HEK293 (cell line): Measurements from ENCODE around the gene APLNR.

Source experiments
- CTCF ChIA-PET: fragments of 350-600 bp; formaldehyde crosslinking; extraction: SDS; loops from one replicate; lab custom pipeline; 2021; ENCODE audit warnings: antibody characterized with exemption; lab: Yijun Ruan, JAX
- POLR2A ChIA-PET: fragments of 300-600 bp; formaldehyde crosslinking; extraction: SDS; loops from one replicate; lab custom pipeline; 2020; ENCODE audit warnings: antibody characterized with exemption, inconsistent platforms; lab: Yijun Ruan, JAX
- H3K27ac ChIP-seq: fragments of 200-500 bp; sonication (Bioruptor generic); 2 replicates; pipeline ENCODE4 v1.5.1; 2014; ENCODE audit warnings: low read depth, low read length, control low read depth, inconsistent platforms; ENCODE audit errors: extremely low read depth
- H3K36me3 ChIP-seq, 2 experiments: fragments of 200-500 bp in 1 of 2; sonication (Bioruptor generic) in 1 of 2; 1 replicate in 1 of 2; 2 replicates in 1 of 2; pipeline ENCODE4 v1.5.1; 2014 to 2017; ENCODE audit warnings: inconsistent platforms in 2 of 2, low read length in 2 of 2; ENCODE audit not compliant: control insufficient read depth in 2 of 2, insufficient read depth in 1 of 2
- H3K4me1 ChIP-seq: fragments of 200-500 bp; sonication (Bioruptor generic); 2 replicates; pipeline ENCODE4 v1.5.1; 2014; ENCODE audit warnings: mild to moderate bottlenecking, low read length, inconsistent platforms; ENCODE audit not compliant: control insufficient read depth, insufficient read depth
- H3K4me3 ChIP-seq: 2 replicates; pipeline ENCODE4 v1.5.1; 2011; ENCODE audit warnings: low read depth, mild to moderate bottlenecking, control low read depth, low read length, moderate library complexity
- H3K9me3 ChIP-seq: fragments of 200-500 bp; sonication (Bioruptor generic); 2 replicates; pipeline ENCODE4 v1.5.1; 2014; ENCODE audit warnings: low read depth, low read length, inconsistent platforms; ENCODE audit not compliant: control insufficient read depth, insufficient read depth
- BCL11A ChIP-seq: fragments of 450-650 bp; formaldehyde crosslinking; IDR thresholded peaks from 2 replicates; pipeline ENCODE4 v1.5.1; 2016; ENCODE audit warnings: low read depth, missing biosample characterization, missing genetic modification characterization
- HOXA7 ChIP-seq: sonication (generic); formaldehyde crosslinking; IDR thresholded peaks from 2 replicates; pipeline ENCODE4 v1.8.1; 2022; ENCODE audit warnings: missing genetic modification reagents, borderline replicate concordance
- HOXD13 ChIP-seq: sonication (generic); formaldehyde crosslinking; IDR thresholded peaks from 2 replicates; pipeline ENCODE4 v1.8.0; 2022; ENCODE audit warnings: missing genetic modification reagents, borderline replicate concordance
- INSM2 ChIP-seq: fragments of 450-650 bp; formaldehyde crosslinking; IDR thresholded peaks from 2 replicates; pipeline ENCODE4 v1.5.1; 2016; ENCODE audit warnings: missing biosample characterization, missing genetic modification characterization
- KLF9 ChIP-seq: fragments of 450-650 bp; formaldehyde crosslinking; IDR thresholded peaks from 2 replicates; pipeline ENCODE4 v1.5.1; 2016; ENCODE audit warnings: missing biosample characterization, missing genetic modification characterization, low read depth
- MZF1 ChIP-seq: fragments of 450-650 bp; formaldehyde crosslinking; IDR thresholded peaks from 2 replicates; pipeline ENCODE4 v1.5.1; 2017; ENCODE audit warnings: missing biosample characterization, missing genetic modification characterization, borderline replicate concordance
- PRDM1 ChIP-seq: fragments of 450-650 bp; formaldehyde crosslinking; IDR thresholded peaks from 2 replicates; pipeline ENCODE4; 2016; ENCODE audit warnings: missing biosample characterization, missing genetic modification characterization
- SP2 ChIP-seq: fragments of 450-650 bp; formaldehyde crosslinking; IDR thresholded peaks from 2 replicates; pipeline ENCODE4 v1.5.1; 2016; ENCODE audit warnings: missing biosample characterization, missing genetic modification characterization
- ZBTB20 ChIP-seq: fragments of 450-650 bp; formaldehyde crosslinking; IDR thresholded peaks from 2 replicates; pipeline ENCODE4 v1.5.1; 2016; ENCODE audit warnings: missing biosample characterization, missing genetic modification characterization
- ZEB2 ChIP-seq: fragments of 450-650 bp; formaldehyde crosslinking; IDR thresholded peaks from 2 replicates; pipeline ENCODE4 v1.5.1; 2016; ENCODE audit warnings: missing biosample characterization, missing genetic modification characterization
- ZNF112 ChIP-seq: fragments of 450-650 bp; formaldehyde crosslinking; IDR thresholded peaks from 2 replicates; pipeline ENCODE4 v1.5.0; 2017; ENCODE audit warnings: missing biosample characterization, missing genetic modification characterization
- ZNF114 ChIP-seq: fragments of 450-650 bp; formaldehyde crosslinking; IDR thresholded peaks from 2 replicates; pipeline ENCODE4 v1.5.0; 2017; ENCODE audit warnings: missing biosample characterization, missing genetic modification characterization
- ZNF138 ChIP-seq: fragments of 450-650 bp; formaldehyde crosslinking; IDR thresholded peaks from 2 replicates; pipeline ENCODE4 v1.5.1; 2016; ENCODE audit warnings: missing biosample characterization, missing genetic modification characterization, borderline replicate concordance
- ZNF16 ChIP-seq: fragments of 450-650 bp; formaldehyde crosslinking; IDR thresholded peaks from 2 replicates; pipeline ENCODE4 v1.5.1; 2016; ENCODE audit warnings: low read depth, missing biosample characterization, missing genetic modification characterization
- ZNF248 ChIP-seq: fragments of 450-650 bp; formaldehyde crosslinking; IDR thresholded peaks from 2 replicates; pipeline ENCODE4 v1.5.1; 2017; ENCODE audit warnings: missing biosample characterization, missing genetic modification characterization
- ZNF266 ChIP-seq: fragments of 450-650 bp; formaldehyde crosslinking; IDR thresholded peaks from 2 replicates; pipeline ENCODE4 v1.5.1; 2016; ENCODE audit warnings: missing biosample characterization, missing genetic modification characterization, low read depth
- ZNF398 ChIP-seq: fragments of 450-650 bp; formaldehyde crosslinking; IDR thresholded peaks from 2 replicates; pipeline ENCODE4 v1.5.1; 2017; ENCODE audit warnings: missing biosample characterization, missing genetic modification characterization
- ZNF404 ChIP-seq: fragments of 450-650 bp; formaldehyde crosslinking; IDR thresholded peaks from 2 replicates; pipeline ENCODE4 v1.5.1; 2017; ENCODE audit warnings: missing biosample characterization, missing genetic modification characterization
- ZNF488 ChIP-seq: fragments of 450-650 bp; formaldehyde crosslinking; IDR thresholded peaks from 2 replicates; pipeline ENCODE4 v1.5.1; 2016; ENCODE audit warnings: missing biosample characterization, missing genetic modification characterization
- ZNF626 ChIP-seq: fragments of 450-650 bp; sonication (Bioruptor Pico); formaldehyde crosslinking; IDR thresholded peaks from 2 replicates; pipeline ENCODE4 v1.5.1; 2018; ENCODE audit warnings: missing biosample characterization, missing genetic modification characterization, inconsistent platforms
- ZNF629 ChIP-seq: fragments of 450-650 bp; formaldehyde crosslinking; IDR thresholded peaks from 2 replicates; pipeline ENCODE4 v1.5.1; 2017; ENCODE audit warnings: missing biosample characterization, missing genetic modification characterization
- ZNF660 ChIP-seq: fragments of 450-650 bp; IDR thresholded peaks from 2 replicates; pipeline ENCODE4 v1.5.1; 2018; ENCODE audit warnings: missing biosample characterization, mild to moderate bottlenecking, missing genetic modification characterization
- ZNF747 ChIP-seq: fragments of 450-650 bp; formaldehyde crosslinking; IDR thresholded peaks from 2 replicates; pipeline ENCODE4 v1.5.1; 2016; ENCODE audit warnings: missing biosample characterization, missing genetic modification characterization
- ZNF768 ChIP-seq: fragments of 450-650 bp; formaldehyde crosslinking; IDR thresholded peaks from 2 replicates; pipeline ENCODE4 v1.5.1; 2018; ENCODE audit warnings: missing biosample characterization, mild to moderate bottlenecking, missing genetic modification characterization

Gene APLNR

GRCh38 chr11:57210781-57211180 is 26.3 kb downstream of the APLNR start:
- POLR2A ChIA-PET: no interaction called here
- Histone ChIP-seq H3K9me3 (no peaks in the 10 kb centered on the region), H3K4me3 (no peak overlapping the region), H3K27ac (no peak overlapping the region), H3K4me1 (no peaks in the 10 kb centered on the region), H3K36me3 (no peaks in the 10 kb centered on the region)
- TF ChIP-seq ZNF16 (tag by site-specific recombination): no peak
- TF ChIP-seq ZNF114 (tag by site-specific recombination): no peak
- TF ChIP-seq ZNF747 (tag by site-specific recombination): no peak
- TF ChIP-seq HOXA7 (CRISPR knock-in tag): no peak
- TF ChIP-seq ZNF398 (tag by site-specific recombination): no peak
- no peak for TF ChIP-seq ZNF488 (tag by site-specific recombination)
- no peak for TF ChIP-seq KLF9
- no peak for TF ChIP-seq ZNF112 (tag by site-specific recombination)
- no peak for TF ChIP-seq ZNF138 (tag by site-specific recombination)
- TF ChIP-seq SP2 (tag by site-specific recombination): no peak
- TF ChIP-seq ZEB2 (tag by site-specific recombination): no peak
- CTCF ChIA-PET: interaction anchor here (0.6 to 3.9 kb wide), 3 partner anchors 38 to 94 kb away, joined by 3 to 13 read pairs (median 5); no protein-coding TSS in a partner anchor

GRCh38 chr11:57207168-57207567 is 29.9 kb downstream of the APLNR start:
- Histone ChIP-seq H3K4me3 (no peak overlapping the region), H3K4me1 (no peaks in the 10 kb centered on the region), H3K36me3 (no peaks in the 10 kb centered on the region), H3K9me3 (no peaks in the 10 kb centered on the region), H3K27ac (no peak overlapping the region)
- TF ChIP-seq HOXD13 (CRISPR knock-in tag) (no peak), ZNF768 (no peak), ZNF114 (tag by site-specific recombination) (no peak), PRDM1 (tag by site-specific recombination) (no peak), ZNF629 (tag by site-specific recombination) (no peak), ZNF248 (tag by site-specific recombination) (no peak), ZNF404 (tag by site-specific recombination) (no peak), MZF1 (tag by site-specific recombination) (no peak), BCL11A (tag by site-specific recombination) (no peak)
- ChIA-PET CTCF (interaction anchor here (0.7 to 1.0 kb wide), 2 partner anchors 42 to 366 kb away, joined by 3 to 5 read pairs; no protein-coding TSS in a partner anchor), POLR2A (no interaction called here)

- TF ChIP-seq ZNF266 (tag by site-specific recombination): no peak
- TF ChIP-seq ZBTB20 (tag by site-specific recombination): no peak
- TF ChIP-seq INSM2: no peak
- TF ChIP-seq ZNF626 (tag by site-specific recombination): no peak
- no peak for TF ChIP-seq ZNF660 (tag by site-specific recombination)
- Histone ChIP-seq H3K4me3 (no peak overlapping the region), H3K9me3 (no peaks in the 10 kb centered on the region), H3K27ac (no peak overlapping the region), H3K4me1 (no peaks in the 10 kb centered on the region), H3K36me3 (no peaks in the 10 kb centered on the region)
- ChIA-PET CTCF (interaction anchor here (0.5 to 0.9 kb wide), 2 partner anchors 42 to 99 kb away, joined by 3 read pairs; no protein-coding TSS in a partner anchor), POLR2A (no interaction called here)
Observed at GRCh38 chr11:57205041-57205641, 31.9 kb downstream of the APLNR start.
